HCT116 (cell line): ENCODE results near the gene STK24.

ENCODE experiments used
- CTCF ChIP-seq, 3 experiments: fragments of 200-600 bp in 1 of 3; sonication (generic) in 1 of 3; IDR thresholded peaks in 2 of 3; conservative IDR thresholded peaks in 1 of 3; 2 replicates each; pipeline ENCODE4 v1.5.1; 2012 to 2017; ENCODE audit warnings: low read depth in 2 of 3, low read length in 2 of 3, antibody characterized with exemption in 1 of 3, borderline replicate concordance in 1 of 3, control low read depth in 1 of 3, mild to moderate bottlenecking in 1 of 3, mixed read lengths in 1 of 3, mixed run types in 1 of 3, moderate library complexity in 1 of 3; ENCODE audit not compliant: insufficient read depth in 1 of 3
- EZH2phosphoT487 ChIP-seq: fragments of 200-600 bp; IDR thresholded peaks from 2 replicates; pipeline ENCODE4 v1.6.1; 2018; ENCODE audit warnings: antibody characterized with exemption, borderline replicate concordance
- POLR2A ChIP-seq: IDR thresholded peaks from 2 replicates; pipeline ENCODE4 v1.7.0; 2011; ENCODE audit warnings: borderline replicate concordance; ENCODE audit not compliant: insufficient read depth, insufficient read length; ENCODE audit errors: extremely low read depth
- POLR2AphosphoS5 ChIP-seq: IDR thresholded peaks from 2 replicates; pipeline ENCODE4 v1.6.1; 2011; ENCODE audit warnings: mild to moderate bottlenecking, low read depth, low read length, moderate library complexity
- ZFX ChIP-seq: fragments of 450-650 bp; IDR thresholded peaks from 2 replicates; pipeline ENCODE4 v1.6.1; 2017

- TF ChIP-seq EZH2phosphoT487, result no peak
- TF ChIP-seq POLR2A, result no peak
- no peak for TF ChIP-seq POLR2AphosphoS5
- TF ChIP-seq CTCF (IDR thresholded peaks at IDR 0.05 in 2 of 3, conservative IDR thresholded peaks at IDR 0.05 in 1 of 3; ENCODE audit: borderline replicate concordance in 1 of 3, insufficient read depth in 1 of 3, low read depth in 2 of 3, low read length in 2 of 3), result no peak
- TF ChIP-seq ZFX, result no peak
Observed at GRCh38 chr13:98581971-98582702, 5.2 kb upstream of the STK24 start.
